ENCODE data around the gene BST1. TPM values are rescaled to one million over a fixed set of nuclear protein-coding genes. Genes with fewer than 3 reads are reported as not detected.
A peak's percentile ranks its signal among the peaks of the same experiment; 100 is the strongest.

BST1 gene
- total and polyA plus RNA-seq, 3 donors from 2014 or later: 1.1 to 6.9 (median 1.6) TPM

- 0% methylated on average over 14 of the region's 14 CpGs for WGBS, 2 donors
- intact Hi-C loops (cut with DNase I; ENCODE audit: low total_unique reads): no loop called here
- H3K9me3 ChIP-seq: no peaks in the 10 kb centered on the region
- H3K4me3 ChIP-seq: peak overlapping the region; percentile 77 to 79
- peak overlapping the region in 1 of 2 donors; percentile 90 for H3K27ac ChIP-seq
- H3K36me3 ChIP-seq (ENCODE audit: low read depth, missing control alignments): no peaks in the 10 kb centered on the region
- no peaks in the 10 kb centered on the region for H3K27me3 ChIP-seq
- no peak for DNase-seq
- no peaks in the 10 kb centered on the region for H3K4me1 ChIP-seq
- TF ChIP-seq POLR2A (IDR thresholded peaks at IDR 0.05) (no peak), CTCF (IDR thresholded peaks at IDR 0.05) (no peak)
These were observed 21.8 kb upstream of the BST1 start for GRCh38 chr4:15681067-15681371.

- Histone ChIP-seq H3K4me1 (no peaks in the 10 kb centered on the region), H3K36me3 (ENCODE audit: low read depth, missing control alignments) (no peaks in the 10 kb centered on the region), H3K27me3 (no peaks in the 10 kb centered on the region), H3K4me3 (peak within 1 kb of the TSS; percentile 77 to 79), H3K27ac (peak within 1 kb of the TSS; percentile 75 to 90), H3K9me3 (no peaks in the 10 kb centered on the region)
- WGBS, 2 donors: 1% methylated on average over 26 to 56 of the region's 56 CpGs
- TF ChIP-seq POLR2A (IDR thresholded peaks at IDR 0.05) (peak; percentile 32), CTCF (IDR thresholded peaks at IDR 0.05) (peak in 2 of 3 experiments; percentile 14 to 17)
- DNase-seq: peak; percentile 99
- intact Hi-C loops (cut with DNase I; ENCODE audit: low total_unique reads): no loop called here
These were observed 21.3 kb upstream of the BST1 start, which contains the start of gene FAM200B for GRCh38 chr4:15681372-15682241. TSS of gene FAM200B (plus strand) at chr4:15681827. CDS start at chr4:15686978, 5,151 bp downstream.

GRCh38 chr4:15682242-15683142, 20.4 kb upstream of the BST1 start:
- Histone ChIP-seq H3K36me3 (ENCODE audit: low read depth, missing control alignments) (no peaks in the 10 kb centered on the region), H3K27me3 (no peaks in the 10 kb centered on the region), H3K27ac (peak overlapping the region; percentile 75 to 90), H3K4me1 (no peaks in the 10 kb centered on the region), H3K4me3 (peak overlapping the region; percentile 77 to 79), H3K9me3 (no peaks in the 10 kb centered on the region)
- intact Hi-C loops (cut with DNase I; ENCODE audit: low total_unique reads): no loop called here
- no peak for DNase-seq
- TF ChIP-seq CTCF (IDR thresholded peaks at IDR 0.05): no peak
- no peak for TF ChIP-seq POLR2A (IDR thresholded peaks at IDR 0.05)
- WGBS, 2 donors: 20 to 28% methylated on average over 6 of the region's 6 CpGs

- Histone ChIP-seq H3K27me3 (no peaks in the 10 kb centered on the region), H3K4me1 (no peaks in the 10 kb centered on the region), H3K9me3 (no peaks in the 10 kb centered on the region), H3K4me3 (no peak overlapping the region), H3K36me3 (ENCODE audit: low read depth, missing control alignments) (no peaks in the 10 kb centered on the region), H3K27ac (no peak overlapping the region)
- TF ChIP-seq POLR2A (IDR thresholded peaks at IDR 0.05) (no peak), CTCF (IDR thresholded peaks at IDR 0.05) (no peak)
- intact Hi-C loops (cut with DNase I; ENCODE audit: low total_unique reads): no loop called here
- no peak for DNase-seq
- whole genome bisulfite sequencing, 2 donors: 50 to 60% methylated on average over 2 of the region's 2 CpGs
These were observed 19.7 kb upstream of the BST1 start for GRCh38 chr4:15683143-15683495.

Data from testis (tissue), 3 donors.